ENCODE measurements around the gene BRD4. TPM values are rescaled to one million over a fixed set of nuclear protein-coding genes. Genes with fewer than 3 reads are reported as not detected.
"Not testable (repeated sequence)": the region's sequence is repeated elsewhere in the genome, so short reads cannot be mapped to it uniquely, and the experiment has no call there.

BRD4 gene
- total and polyA plus RNA-seq, 2 of the 13 experiments (the other 11 are each of a cell fraction or from before 2014, with no cell fraction given), result 10.5 to 11.4 TPM

DNA sequence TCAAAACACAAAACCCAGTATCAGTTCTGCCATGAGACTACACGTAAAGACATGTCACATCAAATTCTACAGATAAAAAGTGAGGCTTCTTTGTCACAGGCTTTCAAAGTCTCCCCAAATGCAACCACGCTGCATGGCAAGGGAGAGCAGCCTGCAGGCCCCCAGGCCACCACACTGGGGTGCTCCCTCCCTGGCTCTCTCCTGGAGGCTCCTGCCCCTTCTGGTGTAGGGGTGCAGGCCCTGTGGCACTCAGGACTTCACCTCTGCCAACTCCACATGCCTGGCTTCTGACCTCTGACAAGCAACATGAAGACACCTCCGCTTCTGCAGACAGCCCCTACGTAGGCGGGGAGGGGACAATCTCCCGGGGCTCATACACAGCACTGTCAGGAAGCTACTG lies 32.9 kb upstream of the BRD4 start:
- FAIRE-seq (no peak), DNase-seq (ENCODE audit: low spot score) (no peak), ATAC-seq (peak; percentile 39; the same call in 2 of the 3 replicates)
- BruUV-seq (replicated peaks), result no TSS peak
- in situ Hi-C loops (cut with HindIII; ENCODE audit: extremely low pct_ligation_motif_present, low pct_unique_long_range_greater_than_20kb), result no loop called here
- no peak overlapping the region for H2AFZ ChIP-seq (ENCODE audit: low read length)
- H3K4me3 ChIP-seq (replicated peaks in 1 of 3; ENCODE audit: insufficient read depth in 1 of 3, low read depth in 2 of 3, low read length in 3 of 3), result no peak overlapping the region
- ChIA-PET POLR2A (no interaction called here), CTCF (ENCODE audit: low intra/inter-chr PET ratio, low total read pairs) (no interaction called here)
- H3K9me3 ChIP-seq (ENCODE audit: low read length), result no peaks in the 10 kb centered on the region
- no peaks in the 10 kb centered on the region for H3K79me2 ChIP-seq (ENCODE audit: insufficient read depth, low read length)
- H3K4me1 ChIP-seq (ENCODE audit: insufficient read depth, low read length), result no peaks in the 10 kb centered on the region
- no peaks in the 10 kb centered on the region for H4K20me1 ChIP-seq (ENCODE audit: insufficient read depth, low read length)
- H3K27me3 ChIP-seq (ENCODE audit: control insufficient read depth in 1 of 2, insufficient read depth in 2 of 2, low read length in 2 of 2), result no peaks in the 10 kb centered on the region; a peak in 1 of 5 replicates
- intact Hi-C loops (cut with micrococcal nuclease; ENCODE audit: unreplicated experiment), result no loop called here
- no peak for TF ChIP-seq KDM2A (CRISPR knock-in tag; IDR thresholded peaks at IDR 0.05; ENCODE audit: borderline replicate concordance, low read depth)
- peak; percentile 25 for TF ChIP-seq AGO2 (optimal IDR thresholded peaks at IDR 0.05; ENCODE audit: low read depth, low read length)
- H3K27ac ChIP-seq (ENCODE audit: extremely low read length, insufficient read depth, low read length), result no peak overlapping the region
- no peak overlapping the region for H3K9ac ChIP-seq (ENCODE audit: insufficient read depth, low read depth, low read length)
- WGBS (ENCODE audit: low lambda C conversion rate), result 96% methylated on average over 5 of the region's 6 CpGs
- peaks cover 31 to 60% of the 10 kb centered on the region in 2 experiments for H3K36me3 ChIP-seq (replicated peaks in 1 of 2; ENCODE audit: control insufficient read depth in 1 of 2, insufficient read depth in 2 of 2, low read length in 2 of 2)
- no peak overlapping the region for H3K4me2 ChIP-seq (ENCODE audit: low read depth, low read length)

DNA sequence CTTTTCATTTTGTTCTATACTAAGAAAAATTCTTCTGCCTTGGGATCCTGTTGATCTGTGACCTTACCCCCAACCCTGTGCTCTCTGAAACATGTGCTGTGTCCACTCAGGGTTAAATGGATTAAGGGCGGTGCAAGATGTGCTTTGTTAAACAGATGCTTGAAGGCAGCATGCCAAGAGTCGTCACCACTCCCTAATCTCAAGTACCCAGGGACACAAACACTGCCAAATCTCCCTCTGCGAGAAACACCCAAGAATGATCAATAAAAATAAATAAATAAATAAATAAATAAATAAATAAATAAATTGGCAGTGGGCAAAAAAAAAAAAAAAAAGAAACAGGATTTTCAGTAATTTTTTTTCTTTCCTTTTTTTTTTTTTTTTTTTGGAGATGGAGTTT lies 31.5 kb upstream of the BRD4 start:
- H3K9ac ChIP-seq (ENCODE audit: insufficient read depth, low read depth, low read length); DNase-seq (ENCODE audit: low spot score); POLR2A ChIA-PET; in situ Hi-C loops (cut with HindIII; ENCODE audit: extremely low pct_ligation_motif_present, low pct_unique_long_range_greater_than_20kb); FAIRE-seq; H3K27me3 ChIP-seq (ENCODE audit: control insufficient read depth in 1 of 2, insufficient read depth in 2 of 2, low read length in 2 of 2); H3K9me3 ChIP-seq (ENCODE audit: low read length); H3K27ac ChIP-seq (ENCODE audit: extremely low read length, insufficient read depth, low read length); CTCF ChIA-PET (ENCODE audit: low intra/inter-chr PET ratio, low total read pairs); BruUV-seq (replicated peaks); H3K4me1 ChIP-seq (ENCODE audit: insufficient read depth, low read length); intact Hi-C loops (cut with micrococcal nuclease; ENCODE audit: unreplicated experiment); H4K20me1 ChIP-seq (ENCODE audit: insufficient read depth, low read length); ATAC-seq; H3K4me3 ChIP-seq (replicated peaks in 1 of 3; ENCODE audit: insufficient read depth in 1 of 3, low read depth in 2 of 3, low read length in 3 of 3); H2AFZ ChIP-seq (ENCODE audit: low read length); H3K79me2 ChIP-seq (ENCODE audit: insufficient read depth, low read length); H3K4me2 ChIP-seq (ENCODE audit: low read depth, low read length): not testable (repeated sequence)
- H3K36me3 ChIP-seq (replicated peaks in 1 of 2; ENCODE audit: control insufficient read depth in 1 of 2, insufficient read depth in 2 of 2, low read length in 2 of 2), result peaks cover 31 to 58% of the 10 kb centered on the region in 2 experiments
- 100% methylated on average over 3 of the region's 3 CpGs for WGBS (ENCODE audit: low lambda C conversion rate)

DNA sequence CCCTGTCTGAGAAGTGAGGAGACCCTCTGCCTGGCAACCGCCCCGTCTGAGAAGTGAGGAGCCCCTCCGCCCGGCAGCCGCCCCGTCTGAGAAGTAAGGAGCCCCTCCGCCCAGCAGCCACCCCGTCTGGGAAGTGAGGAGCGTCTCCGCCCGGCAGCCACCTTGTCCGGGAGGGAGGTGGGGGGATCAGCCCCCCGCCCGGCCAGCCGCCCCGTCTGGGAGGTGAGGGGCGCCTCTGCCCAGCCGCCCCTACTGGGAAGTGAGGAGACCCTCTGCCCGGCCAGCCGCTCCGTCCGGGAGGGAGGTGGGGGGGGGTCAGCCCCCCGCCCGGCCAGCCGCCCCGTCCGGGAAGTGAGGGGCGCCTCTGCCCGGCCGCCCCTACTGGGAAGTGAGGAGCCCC lies 30.7 kb upstream of the BRD4 start:
- H3K9ac ChIP-seq (ENCODE audit: insufficient read depth, low read depth, low read length); H4K20me1 ChIP-seq (ENCODE audit: insufficient read depth, low read length); H3K27ac ChIP-seq (ENCODE audit: extremely low read length, insufficient read depth, low read length); POLR2A ChIA-PET; ATAC-seq; H3K4me3 ChIP-seq (replicated peaks in 1 of 3; ENCODE audit: insufficient read depth in 1 of 3, low read depth in 2 of 3, low read length in 3 of 3); in situ Hi-C loops (cut with HindIII; ENCODE audit: extremely low pct_ligation_motif_present, low pct_unique_long_range_greater_than_20kb); intact Hi-C loops (cut with micrococcal nuclease; ENCODE audit: unreplicated experiment); DNase-seq (ENCODE audit: low spot score); H3K79me2 ChIP-seq (ENCODE audit: insufficient read depth, low read length); CTCF ChIA-PET (ENCODE audit: low intra/inter-chr PET ratio, low total read pairs); BruUV-seq (replicated peaks); H3K9me3 ChIP-seq (ENCODE audit: low read length); FAIRE-seq; H3K27me3 ChIP-seq (ENCODE audit: control insufficient read depth in 1 of 2, insufficient read depth in 2 of 2, low read length in 2 of 2); H3K4me1 ChIP-seq (ENCODE audit: insufficient read depth, low read length); H3K4me2 ChIP-seq (ENCODE audit: low read depth, low read length); H2AFZ ChIP-seq (ENCODE audit: low read length): not testable (repeated sequence)
- WGBS (ENCODE audit: low lambda C conversion rate), result 100% methylated on average over 5 of the region's 30 CpGs
- H3K36me3 ChIP-seq (replicated peaks in 1 of 2; ENCODE audit: control insufficient read depth in 1 of 2, insufficient read depth in 2 of 2, low read length in 2 of 2), result peaks cover 32 to 60% of the 10 kb centered on the region in 2 experiments

GRCh38 chr19:15360015-15360414 lies 27.7 kb upstream of the BRD4 start:
- BruUV-seq (replicated peaks); intact Hi-C loops (cut with micrococcal nuclease; ENCODE audit: unreplicated experiment); DNase-seq (ENCODE audit: low spot score); H3K4me1 ChIP-seq (ENCODE audit: insufficient read depth, low read length); H3K4me2 ChIP-seq (ENCODE audit: low read depth, low read length); H2AFZ ChIP-seq (ENCODE audit: low read length); H4K20me1 ChIP-seq (ENCODE audit: insufficient read depth, low read length); CTCF ChIA-PET (ENCODE audit: low intra/inter-chr PET ratio, low total read pairs); H3K27me3 ChIP-seq (ENCODE audit: control insufficient read depth in 1 of 2, insufficient read depth in 2 of 2, low read length in 2 of 2); H3K9me3 ChIP-seq (ENCODE audit: low read length); H3K27ac ChIP-seq (ENCODE audit: extremely low read length, insufficient read depth, low read length); H3K9ac ChIP-seq (ENCODE audit: insufficient read depth, low read depth, low read length); FAIRE-seq; ATAC-seq; H3K79me2 ChIP-seq (ENCODE audit: insufficient read depth, low read length); in situ Hi-C loops (cut with HindIII; ENCODE audit: extremely low pct_ligation_motif_present, low pct_unique_long_range_greater_than_20kb); H3K4me3 ChIP-seq (replicated peaks in 1 of 3; ENCODE audit: insufficient read depth in 1 of 3, low read depth in 2 of 3, low read length in 3 of 3): not testable (repeated sequence)
- H3K36me3 ChIP-seq (replicated peaks in 1 of 2; ENCODE audit: control insufficient read depth in 1 of 2, insufficient read depth in 2 of 2, low read length in 2 of 2), result peaks cover 34 to 54% of the 10 kb centered on the region in 2 experiments
- 96% methylated on average over 4 of the region's 4 CpGs for WGBS (ENCODE audit: low lambda C conversion rate)
- POLR2A ChIA-PET, result interaction anchor here (1.1 kb wide), 1 partner anchor 19 kb away, joined by 3 read pairs; the partner anchor contains the start of gene AKAP8
